ENCODE results near the gene IGDCC3.

The IGDCC3 gene

DNA sequence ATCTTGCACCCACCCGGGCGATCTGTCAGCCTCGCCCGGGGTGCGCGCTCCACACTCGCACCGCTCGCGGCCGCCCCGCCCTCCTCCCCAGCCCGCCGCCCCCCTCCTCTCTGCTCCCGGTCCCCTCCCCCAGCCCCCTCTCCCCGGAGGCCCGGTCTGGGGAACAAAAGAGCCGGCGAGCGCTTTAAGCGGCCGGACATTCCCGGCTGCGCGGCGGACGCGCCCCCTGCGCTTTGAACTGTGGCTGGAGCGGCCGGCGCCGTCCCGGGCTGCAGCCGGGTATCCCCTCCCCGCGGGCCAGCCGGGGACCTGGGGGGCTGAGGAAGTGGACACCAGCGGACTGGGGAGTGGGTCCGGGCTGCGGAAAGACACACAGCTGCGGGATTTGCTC, at the start of gene IGDCC3:
Gene IGDCC3, minus strand, starts transcription at position 27 of the 391 bp plus-strand sequence. CDS start 214 bp downstream, outside the sequence.
- peak; percentile 10 for DNase-seq (ENCODE audit: low read depth)

DNA sequence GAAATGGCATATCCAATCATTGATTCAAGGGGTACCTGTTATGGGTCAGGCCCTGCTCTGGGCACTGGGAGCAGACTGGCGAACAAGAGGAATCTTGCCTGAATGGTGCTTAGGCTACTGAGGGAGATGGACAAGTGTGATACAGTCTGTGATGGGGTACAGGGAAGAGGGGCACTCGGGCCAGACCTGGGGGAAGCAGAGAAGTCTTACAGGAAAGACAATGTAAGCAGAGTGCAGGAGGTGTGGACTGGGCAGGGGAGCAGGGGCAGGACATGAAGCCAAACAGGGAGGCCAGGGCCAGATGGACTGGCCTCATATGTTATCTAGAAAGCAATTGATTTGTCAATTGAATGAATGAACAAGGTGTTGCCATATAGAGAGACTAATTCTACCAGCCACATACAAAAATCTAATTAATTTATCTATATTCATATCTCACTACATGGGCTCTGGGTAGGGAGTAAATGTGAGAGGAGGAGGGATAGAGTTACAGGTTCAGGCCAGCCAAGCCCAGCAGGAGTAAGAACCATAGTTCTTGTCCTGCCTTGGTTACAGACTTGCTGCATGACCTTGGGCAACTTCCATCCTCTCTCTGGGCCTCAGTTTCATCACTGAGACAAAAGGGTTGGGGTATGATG, 48.5 kb upstream of the IGDCC3 start:
- DNase-seq (ENCODE audit: low read depth), result no peak

DNA sequence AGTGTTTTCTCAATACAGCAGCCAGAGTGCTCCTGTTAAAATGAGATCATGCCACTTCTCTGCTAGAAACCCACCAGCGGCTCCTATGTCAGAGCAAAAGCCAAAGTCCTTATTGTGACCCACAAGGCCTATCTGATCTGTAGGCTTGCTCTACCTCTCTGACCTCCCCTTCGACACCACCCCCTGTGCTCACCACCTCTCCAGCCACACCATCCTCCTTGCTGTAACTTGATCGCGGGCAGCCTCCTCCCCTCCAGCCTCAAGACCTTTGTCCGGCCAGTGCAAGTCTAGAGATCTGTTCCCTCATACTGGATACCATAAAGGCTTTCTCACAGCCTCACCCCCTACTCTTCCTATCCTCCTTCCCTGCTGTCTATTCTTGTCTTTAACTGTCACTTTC, 46.9 kb upstream of the IGDCC3 start:
- no peak for DNase-seq (ENCODE audit: low read depth)

DNA sequence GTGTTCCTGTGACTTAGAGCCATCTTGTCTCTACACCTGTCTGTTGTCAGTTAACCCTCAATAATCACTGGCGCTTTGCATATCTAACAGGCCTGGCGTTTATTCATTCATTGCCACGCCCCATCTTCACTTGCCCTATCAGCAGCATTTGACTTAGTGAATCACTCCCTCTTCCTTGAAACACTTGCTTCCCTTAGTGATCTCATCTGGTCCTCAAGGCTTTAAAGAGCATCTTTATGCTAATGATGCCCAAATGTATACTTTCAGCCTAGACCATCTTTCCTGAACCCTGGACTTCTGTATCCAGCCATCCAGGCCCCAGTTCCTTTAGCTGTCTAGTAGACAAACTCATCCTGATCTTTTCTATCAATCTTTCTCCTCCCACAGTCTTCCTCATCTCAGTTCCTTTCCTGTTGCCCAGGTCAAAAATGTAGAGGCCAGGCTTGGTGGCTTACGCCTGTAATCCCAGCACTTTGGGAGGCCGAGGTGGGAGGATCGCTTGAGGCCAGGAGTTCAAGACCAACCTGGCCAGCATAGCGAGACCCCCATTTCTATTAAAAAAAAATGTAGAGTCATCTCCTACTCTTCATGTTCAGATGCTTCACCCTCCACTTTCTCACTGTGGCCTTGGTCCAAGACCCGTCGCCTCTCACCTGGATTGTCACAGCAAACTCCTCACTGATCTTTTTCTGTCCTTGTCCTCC, 46.3 kb upstream of the IGDCC3 start:
- peak; percentile 60 for DNase-seq (ENCODE audit: low read depth)

DNA sequence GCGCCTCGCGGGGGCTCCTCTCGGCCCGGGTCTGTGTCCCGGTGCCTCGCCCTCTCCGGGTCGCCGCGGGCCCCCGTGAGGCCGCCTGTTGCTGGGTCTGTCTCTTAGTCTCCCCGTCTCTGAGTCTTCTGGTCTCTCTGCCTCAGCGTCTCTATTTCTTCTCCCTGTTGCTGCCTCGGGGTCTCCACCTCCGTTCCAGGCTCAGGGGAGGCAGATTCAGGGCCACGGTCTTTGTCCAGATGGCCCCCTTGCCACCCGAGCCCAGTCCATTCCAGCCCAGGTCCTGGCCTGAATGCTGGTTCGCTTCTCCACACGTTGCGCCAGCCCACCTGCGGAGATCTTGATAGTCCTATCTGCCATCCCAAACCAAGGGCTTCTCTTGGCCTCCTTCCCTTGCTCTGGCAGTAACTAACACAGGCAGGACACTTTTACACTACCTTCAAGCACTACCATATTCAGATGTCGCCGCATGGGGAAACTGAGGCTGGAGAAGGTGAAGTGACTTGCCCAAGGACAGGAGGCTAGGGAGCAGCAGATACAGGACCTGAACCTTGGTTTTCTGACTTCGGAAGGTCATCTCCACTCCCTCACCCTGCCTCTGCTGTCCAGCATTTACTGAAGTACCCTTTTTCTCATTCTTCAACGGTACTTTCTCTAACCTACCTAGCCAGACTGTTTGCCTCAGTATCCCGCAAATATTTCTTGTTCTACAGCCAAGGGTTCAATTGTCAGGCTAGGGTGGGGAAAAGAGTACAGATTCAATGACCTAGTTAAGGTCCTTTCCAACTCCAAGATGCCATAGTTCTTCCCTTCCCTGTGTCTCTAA, 45.6 kb upstream of the IGDCC3 start:
- DNase-seq (ENCODE audit: low read depth), result no peak

DNA sequence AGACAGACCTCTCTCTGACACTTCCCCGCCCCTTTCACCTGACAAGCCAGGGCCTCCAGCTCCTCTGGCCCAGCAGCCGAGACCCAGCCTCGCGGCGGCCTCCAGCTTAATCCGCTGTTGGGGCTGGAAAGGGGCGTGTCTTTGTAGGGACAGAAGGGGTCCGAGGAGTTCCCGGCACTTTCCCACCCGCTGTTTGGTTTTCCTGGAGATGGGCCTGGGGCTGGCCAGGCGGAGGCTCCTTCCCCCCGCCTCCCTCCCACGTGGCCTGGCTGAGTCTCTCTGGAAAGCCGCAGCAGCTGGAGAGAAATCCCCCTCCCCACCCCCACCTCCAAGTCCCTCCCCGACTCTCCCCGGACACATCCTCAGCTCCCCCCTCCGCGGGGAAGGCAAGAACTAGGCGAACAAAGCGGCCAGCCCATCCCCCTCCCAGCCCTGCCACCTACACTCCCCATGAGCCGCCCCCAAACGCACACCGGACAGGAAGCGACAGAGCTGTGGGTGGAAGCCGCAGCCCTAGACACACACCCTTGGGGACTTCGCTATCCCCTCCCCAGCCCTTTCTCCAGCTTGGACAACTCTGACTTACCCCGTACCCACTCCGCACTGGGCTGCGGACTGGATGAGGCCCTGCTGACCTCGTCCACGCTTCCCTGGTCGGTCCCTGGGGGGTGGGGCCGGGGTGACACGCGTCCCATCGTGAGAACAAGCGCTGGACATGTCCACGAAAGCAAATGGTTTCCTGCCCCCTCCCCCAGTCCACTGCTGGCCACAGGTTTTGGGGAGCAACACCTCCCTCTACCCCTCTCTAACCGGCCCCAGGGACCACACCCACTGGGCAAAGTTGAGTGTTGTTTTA, 43.8 kb upstream of the IGDCC3 start:
- DNase-seq (ENCODE audit: low read depth), result peak; percentile 19

DNA sequence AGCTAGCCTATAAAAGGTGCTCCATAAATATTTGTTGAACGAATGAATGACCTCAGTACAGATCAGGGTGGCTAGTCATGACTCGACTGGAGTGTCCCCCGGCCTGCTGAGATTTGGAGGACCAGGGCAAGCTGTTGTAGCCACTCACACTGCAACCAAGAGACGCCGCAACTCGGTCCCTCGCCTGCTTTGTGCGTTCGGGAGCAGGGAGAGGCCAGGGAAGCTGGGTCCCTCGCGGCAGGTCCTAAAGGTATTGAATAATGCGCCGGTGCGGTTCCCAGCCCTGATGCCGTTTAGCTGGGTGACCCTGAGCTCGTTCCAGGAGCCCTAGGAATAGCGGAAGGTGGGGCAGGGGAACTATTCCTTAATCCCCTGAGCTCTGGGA, 43.2 kb upstream of the IGDCC3 start:
- no peak for DNase-seq (ENCODE audit: low read depth)

DNA sequence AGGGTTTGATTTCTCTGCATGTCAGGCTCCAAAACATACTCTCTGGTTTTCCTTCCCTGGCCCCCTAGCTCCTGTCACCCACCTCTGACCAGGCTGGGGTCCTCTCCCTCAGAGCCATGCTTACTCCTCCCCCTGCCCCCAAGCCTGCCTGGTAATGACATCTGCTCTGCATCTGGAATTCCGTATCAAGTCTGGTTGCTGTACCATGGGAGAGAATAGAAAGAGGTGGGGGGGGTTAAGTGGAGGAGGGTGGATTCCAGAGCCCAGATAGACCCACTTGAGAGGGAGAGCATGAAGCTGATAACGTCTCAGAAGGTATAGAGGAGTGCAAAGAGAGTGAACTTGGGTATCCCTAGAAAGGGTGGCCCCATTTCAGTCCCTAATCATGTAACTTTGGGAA, 40.8 kb upstream of the IGDCC3 start:
- DNase-seq (ENCODE audit: low read depth), result no peak

DNA sequence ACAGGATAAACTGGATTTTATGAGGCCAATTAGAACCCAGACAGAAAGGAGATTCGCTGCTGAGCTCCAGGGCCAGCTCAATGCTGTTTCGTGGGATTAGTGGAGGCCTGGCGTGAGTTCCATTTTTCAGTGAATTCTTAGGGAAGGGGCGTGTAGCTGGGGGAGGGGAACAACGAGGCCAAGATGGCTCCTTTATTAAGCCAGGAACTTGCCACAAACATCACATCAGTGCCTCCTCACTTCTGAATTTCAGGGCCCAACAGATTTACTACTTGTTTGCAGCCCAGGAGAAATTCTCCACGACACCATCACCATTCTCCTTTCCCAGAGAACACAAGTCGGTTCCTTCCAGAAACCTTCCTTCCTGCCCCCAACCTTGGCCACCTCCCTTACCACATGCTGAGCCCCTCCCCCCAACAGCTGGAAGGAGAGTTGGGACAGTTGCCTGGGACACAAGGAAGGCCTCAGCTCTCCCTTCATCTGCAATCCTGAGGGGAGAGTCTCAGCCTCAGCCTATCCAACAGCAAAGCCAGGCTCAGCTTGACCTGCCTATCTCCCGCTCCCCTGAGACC, 39.1 kb upstream of the IGDCC3 start:
- no peak for DNase-seq (ENCODE audit: low read depth)

DNA sequence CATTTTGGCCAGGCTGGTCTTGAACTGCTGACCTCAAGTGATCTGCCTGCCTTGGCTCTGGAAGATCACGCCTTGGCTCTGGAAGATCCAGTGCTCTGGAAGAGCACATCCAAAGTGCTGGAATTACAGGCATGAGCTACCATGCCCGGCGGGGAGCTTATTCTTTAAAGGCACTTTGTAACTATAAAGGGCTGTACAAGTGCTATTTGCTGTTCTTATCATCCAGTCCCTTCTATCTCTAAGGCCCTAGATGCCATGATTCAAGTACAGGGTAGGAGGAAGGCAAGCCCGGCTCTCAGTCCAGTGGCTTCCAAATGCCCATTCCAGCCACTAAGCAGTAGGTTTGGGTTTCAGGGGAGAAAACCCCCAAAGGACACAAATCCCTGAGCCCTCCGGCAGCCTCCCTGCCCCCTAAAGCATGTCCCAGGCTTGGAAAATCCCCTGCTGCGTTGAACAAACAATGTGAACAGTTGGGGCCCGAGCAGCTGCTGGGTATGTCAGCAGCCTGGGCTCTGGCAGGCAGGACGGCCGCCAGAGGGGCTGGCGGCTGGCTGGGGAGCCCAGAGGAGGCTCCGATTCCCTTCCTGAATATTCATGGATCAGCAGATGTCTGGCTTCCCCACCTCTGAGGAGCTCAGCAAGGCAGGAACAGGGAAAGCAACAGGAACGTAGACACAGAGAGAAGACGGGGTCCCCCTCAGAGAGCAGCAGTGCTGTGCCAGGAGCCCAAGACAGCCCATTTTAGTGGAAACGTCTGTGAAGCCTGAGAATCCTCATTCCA, 37.2 kb upstream of the IGDCC3 start:
- DNase-seq (ENCODE audit: low read depth), result no peak

DNA sequence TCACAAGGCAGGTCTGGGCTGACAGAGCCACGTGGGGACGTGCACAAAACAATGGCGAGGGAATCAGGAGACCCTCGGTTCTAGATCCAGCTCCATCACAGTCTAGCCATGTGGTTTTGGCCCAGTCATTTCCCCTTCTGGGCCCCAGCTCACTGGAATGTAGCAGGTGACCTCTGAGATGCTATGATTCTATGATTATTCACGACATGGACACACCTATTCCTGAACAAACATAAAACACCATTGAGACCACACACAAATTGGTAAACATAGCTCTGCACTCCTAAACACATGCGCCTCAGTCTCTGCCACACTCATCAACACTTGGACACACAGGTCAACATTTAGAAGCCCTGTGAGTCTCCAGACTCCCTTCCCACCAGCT, 36.0 kb upstream of the IGDCC3 start:
- DNase-seq (ENCODE audit: low read depth), result peak; percentile 53

DNA sequence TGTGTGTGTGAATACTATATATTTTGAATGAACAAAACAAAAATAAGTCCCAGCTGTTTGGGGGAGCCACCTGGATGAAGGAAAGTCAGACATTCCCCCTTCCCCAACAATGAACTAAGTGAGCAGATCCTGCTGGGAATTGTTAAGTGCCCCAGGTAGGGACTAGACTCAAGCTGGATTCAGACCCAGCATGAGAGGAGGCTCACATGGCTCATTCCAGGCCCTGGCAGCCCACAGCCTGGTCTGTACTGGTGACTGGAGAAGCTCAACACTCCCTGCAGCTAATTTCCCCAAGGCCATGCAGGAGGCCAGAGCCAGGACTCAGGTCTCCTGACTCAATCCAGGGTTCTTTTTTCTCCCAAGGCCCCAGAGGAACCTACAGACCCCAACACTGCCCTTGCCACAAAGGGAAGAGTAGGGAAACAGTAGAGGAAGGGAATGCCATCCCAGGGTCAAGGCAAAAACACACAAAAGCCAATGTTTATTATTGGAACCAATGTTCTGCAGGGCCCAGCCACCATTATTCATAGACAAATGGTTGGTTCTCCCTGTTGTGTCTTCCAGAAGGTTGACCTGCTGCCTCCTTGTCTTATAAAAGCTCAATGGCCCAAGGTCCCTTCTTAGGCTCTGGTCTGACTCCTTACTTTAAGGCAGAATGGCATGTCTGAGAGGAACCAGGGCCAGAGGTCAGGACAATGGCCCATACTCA, 35.4 kb upstream of the IGDCC3 start:
- no peak for DNase-seq (ENCODE audit: low read depth)

DNA sequence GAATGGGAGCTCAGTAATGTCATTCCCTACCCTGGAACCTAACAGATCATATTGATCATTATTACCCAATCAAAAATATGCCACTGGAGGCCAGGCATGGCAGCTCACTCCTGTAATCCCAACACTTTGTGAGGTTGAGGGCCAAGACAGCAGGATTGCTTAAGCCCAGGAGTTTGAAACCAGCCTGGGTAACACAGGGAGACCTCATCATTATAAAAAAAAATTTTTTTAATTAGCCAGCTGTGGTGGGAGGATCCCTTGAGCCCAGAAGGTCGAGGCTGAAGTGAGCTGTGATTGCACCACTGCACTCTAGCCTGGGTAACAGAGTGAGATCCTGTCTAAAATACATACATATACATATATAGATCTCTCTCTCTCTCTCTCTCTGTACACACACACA, 34.8 kb upstream of the IGDCC3 start:
- DNase-seq (ENCODE audit: low read depth), result no peak

DNA sequence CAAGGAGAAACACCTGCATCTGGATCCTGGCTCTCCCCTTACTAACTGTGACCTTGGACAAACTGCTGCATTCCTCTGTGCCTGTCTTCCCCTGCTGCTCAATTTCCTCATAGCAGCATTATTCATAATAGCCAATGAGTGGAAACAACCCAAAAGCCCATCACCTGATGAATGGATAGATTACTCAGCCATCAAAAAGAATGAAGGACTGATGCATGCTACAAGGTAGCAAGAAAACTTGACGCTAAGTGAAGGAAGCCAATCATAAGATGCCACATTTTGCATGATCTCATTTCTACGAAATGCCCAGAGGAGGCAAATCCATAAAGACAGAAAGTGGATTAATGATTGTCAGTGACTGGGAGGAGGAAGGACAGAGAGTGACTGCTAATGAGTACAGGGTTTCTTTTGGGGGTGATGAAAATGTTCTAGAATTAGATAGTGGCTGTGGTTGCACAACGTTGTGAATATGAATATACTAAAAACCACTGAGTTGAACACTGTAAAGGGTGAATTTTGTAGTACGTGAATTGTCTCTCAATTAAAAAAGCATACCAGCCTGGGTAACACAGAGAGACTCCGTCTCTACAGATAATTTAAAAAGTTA, 33.8 kb upstream of the IGDCC3 start:
- peak; percentile 33 for DNase-seq (ENCODE audit: low read depth)

DNA sequence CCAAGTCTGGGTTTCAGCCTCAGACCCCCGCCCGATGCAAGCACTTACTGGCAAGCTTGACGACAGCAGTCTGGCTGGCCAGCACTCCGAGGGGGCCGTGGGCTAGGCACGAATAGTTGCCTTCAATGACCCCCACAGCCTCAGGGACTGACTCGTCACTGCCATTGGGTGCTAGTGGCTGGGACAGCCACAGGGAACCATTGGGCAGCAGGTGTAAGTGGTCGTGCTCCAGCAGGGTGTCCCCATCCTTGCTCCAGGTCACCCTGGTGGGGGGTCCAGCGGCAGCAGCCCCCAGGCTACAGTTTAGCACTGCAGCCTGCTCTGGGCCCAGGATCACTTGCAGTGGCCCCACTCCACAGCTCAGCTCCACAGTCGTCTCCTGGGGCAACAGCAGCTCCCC, 33.2 kb upstream of the IGDCC3 start:
- no peak for DNase-seq (ENCODE audit: low read depth)

DNA sequence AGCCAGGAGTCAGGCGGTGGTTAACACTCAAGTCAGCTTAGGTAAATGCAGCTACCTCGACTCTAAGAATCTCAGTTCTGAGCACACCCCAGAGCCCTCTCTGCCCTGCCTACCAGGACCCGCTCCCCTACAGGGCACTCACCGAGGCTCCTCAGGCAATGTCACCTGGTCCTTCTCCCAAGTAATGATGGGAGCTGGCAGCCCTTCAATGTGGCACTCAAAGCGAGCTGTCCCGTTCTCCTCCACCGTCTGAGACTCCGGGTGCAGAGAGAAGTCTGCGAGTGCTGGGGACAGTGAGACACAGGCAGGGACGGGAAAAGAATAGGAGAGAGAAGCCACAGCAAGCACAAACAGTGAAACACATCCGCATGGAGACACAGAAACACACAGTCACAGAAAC, 32.2 kb upstream of the IGDCC3 start:
- no peak for DNase-seq (ENCODE audit: low read depth)

DNA sequence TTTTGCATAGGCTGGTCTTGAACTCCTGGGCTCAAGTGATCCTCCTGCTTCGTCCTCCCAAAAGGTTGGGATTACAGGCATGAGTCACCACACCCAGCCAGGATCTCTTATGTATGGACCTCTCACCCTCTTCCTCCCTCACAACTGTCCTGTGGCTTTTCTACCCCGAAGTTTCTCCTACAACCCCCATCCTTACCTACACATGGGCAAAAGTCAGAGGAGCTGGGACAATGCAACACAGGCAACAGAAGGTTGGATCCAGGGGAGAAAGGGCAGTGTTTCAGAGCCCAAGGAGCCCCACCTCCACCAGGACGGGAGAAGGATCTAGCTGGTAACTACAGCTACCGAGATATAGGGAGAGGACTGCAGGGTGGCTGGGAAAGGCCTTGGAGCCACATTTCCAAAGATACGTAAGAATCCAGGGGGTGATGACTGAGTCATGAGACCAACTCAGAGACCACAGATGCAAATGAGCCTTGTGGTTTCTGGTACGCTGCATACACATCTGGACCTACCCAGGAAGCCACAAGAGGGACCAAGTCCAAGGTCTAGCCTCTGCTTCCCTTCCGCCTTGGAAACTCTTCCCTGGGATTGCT, 31.3 kb upstream of the IGDCC3 start:
- DNase-seq (ENCODE audit: low read depth), result peak; percentile 97

DNA sequence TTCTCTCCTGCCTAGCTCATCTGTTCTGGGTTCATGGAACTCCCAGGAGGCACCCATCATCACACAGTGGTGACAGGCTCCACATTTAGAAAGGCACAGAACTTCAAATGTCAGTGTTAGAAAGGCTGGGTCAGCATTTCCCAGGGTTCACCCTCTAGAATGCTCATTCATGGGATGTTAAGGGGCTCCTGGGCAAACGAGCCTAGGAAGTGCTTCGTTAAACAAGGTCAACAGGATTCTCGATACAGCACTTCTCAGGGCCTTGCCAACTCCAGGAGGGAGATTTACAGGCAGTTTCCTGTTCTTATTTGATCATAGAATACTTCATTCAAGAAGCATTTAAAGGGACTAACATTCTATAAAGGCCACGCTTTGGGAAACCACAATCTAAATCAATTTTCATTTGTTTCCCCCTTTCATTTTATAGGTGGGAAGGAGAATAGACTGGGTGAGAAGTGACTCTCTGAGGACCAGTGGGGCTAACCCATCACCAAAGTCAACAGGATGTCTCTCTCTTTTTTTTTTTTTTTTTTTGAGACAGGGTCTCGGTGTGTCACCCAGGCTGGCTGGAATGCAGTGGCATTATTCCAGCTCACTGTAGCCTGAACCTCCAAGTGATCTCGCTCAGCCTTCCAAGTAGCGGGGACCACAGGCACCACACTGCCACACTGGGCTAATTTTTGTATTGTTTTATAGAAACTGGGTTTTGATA, 30.7 kb upstream of the IGDCC3 start:
- DNase-seq (ENCODE audit: low read depth), result no peak

DNA sequence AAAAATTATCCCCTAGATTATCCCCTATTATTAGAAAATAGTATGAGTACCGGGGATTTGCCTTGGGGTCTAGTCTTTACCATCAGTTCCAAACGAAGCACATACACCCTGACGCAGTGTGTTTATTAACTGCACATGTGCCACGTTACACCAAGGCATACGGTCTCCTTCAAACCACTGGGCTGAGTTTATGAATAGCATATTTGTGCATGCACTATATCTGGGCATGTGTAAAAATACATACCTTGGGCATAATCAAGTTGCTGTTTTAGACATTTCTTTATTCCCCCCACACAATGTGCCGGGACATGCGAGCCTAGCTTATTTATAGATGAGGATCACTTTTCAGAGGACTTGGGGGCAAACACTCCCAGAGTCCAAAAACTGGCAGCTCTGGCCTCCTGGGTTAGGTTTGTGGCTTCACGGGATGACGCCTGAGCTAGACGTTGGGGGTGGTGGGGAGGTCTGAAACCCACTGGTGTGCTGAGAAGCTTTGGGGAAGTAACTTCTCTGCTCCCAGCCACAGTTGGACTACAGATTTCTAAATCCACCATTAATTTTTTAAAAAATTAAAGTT, 28.7 kb upstream of the IGDCC3 start:
- no peak for DNase-seq (ENCODE audit: low read depth)
